Measurements from ENCODE around the gene MXRA7. TPM values are rescaled to one million over a fixed set of nuclear protein-coding genes. Genes with fewer than 3 reads are reported as not detected.

The MXRA7 gene
- total and polyA plus RNA-seq, 4 donors: 4.8 to 22.1 (median 11.3) TPM

DNA sequence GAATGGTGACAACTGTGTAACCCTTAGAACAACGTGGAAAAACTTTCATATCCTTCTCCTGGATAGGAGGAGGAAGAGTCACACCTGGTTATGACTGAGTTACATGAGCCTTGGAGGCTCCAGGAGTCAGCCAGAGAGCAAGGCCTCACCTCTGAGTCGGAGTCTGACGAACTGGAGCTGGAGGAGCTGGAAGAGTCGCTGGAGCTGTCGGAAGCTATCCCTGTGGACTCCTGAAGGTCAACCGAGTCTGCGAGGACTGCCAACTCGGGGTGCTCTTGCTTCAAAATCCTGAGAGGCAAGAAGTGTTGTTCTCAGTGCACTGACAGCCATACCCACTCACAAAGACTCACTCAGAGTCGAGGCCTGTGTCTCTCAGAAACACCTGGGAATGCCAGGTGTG is 9.4 kb upstream of the MXRA7 start (continued):
- TF ChIP-seq FOXA2 (IDR thresholded peaks at IDR 0.05): no peak
- no peak for TF ChIP-seq RAD21 (IDR thresholded peaks at IDR 0.05)
- no peak for TF ChIP-seq GABPA (IDR thresholded peaks at IDR 0.05 in 1 of 2, conservative IDR thresholded peaks at IDR 0.05 in 1 of 2)
- TF ChIP-seq, protein P1, sequence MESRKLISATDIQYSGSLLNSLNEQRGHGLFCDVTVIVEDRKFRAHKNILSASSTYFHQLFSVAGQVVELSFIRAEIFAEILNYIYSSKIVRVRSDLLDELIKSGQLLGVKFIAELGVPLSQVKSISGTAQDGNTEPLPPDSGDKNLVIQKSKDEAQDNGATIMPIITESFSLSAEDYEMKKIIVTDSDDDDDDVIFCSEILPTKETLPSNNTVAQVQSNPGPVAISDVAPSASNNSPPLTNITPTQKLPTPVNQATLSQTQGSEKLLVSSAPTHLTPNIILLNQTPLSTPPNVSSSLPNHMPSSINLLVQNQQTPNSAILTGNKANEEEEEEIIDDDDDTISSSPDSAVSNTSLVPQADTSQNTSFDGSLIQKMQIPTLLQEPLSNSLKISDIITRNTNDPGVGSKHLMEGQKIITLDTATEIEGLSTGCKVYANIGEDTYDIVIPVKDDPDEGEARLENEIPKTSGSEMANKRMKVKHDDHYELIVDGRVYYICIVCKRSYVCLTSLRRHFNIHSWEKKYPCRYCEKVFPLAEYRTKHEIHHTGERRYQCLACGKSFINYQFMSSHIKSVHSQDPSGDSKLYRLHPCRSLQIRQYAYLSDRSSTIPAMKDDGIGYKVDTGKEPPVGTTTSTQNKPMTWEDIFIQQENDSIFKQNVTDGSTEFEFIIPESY (IDR thresholded peaks at IDR 0.05): no peak
- no peak for TF ChIP-seq RXRA (IDR thresholded peaks at IDR 0.05)
- TF ChIP-seq HNF4A (conservative IDR thresholded peaks at IDR 0.05): no peak
- TF ChIP-seq SP1 (IDR thresholded peaks at IDR 0.05): no peak
- no peak for TF ChIP-seq JUND (IDR thresholded peaks at IDR 0.05)

DNA sequence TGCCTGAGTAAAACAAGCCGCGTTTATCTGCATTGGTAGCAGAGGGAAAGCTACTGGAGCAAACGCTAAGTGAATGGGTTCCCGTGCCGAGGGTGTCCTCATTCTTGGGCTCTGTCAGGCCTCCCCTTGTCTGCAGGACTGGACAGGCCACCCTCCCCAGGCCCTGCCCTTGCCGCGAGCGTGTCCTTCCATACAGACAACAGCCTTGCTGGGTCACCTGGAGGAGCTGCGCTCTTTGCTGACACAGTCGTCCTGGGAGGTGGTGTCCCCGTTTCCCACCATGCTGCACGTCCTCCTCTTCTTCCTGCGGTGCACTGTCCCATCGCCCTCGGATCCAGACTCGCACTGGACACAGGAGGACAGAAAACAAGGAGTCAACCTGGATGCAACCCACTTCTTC is 7.8 kb upstream of the MXRA7 start:
- TF ChIP-seq, protein P2, sequence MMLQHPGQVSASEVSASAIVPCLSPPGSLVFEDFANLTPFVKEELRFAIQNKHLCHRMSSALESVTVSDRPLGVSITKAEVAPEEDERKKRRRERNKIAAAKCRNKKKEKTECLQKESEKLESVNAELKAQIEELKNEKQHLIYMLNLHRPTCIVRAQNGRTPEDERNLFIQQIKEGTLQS (IDR thresholded peaks at IDR 0.05): no peak
- TF ChIP-seq HNF4A (conservative IDR thresholded peaks at IDR 0.05) (no peak), RXRA (IDR thresholded peaks at IDR 0.05) (no peak), GABPA (IDR thresholded peaks at IDR 0.05 in 1 of 2, conservative IDR thresholded peaks at IDR 0.05 in 1 of 2) (no peak), SP1 (IDR thresholded peaks at IDR 0.05) (no peak), NR2F2 (IDR thresholded peaks at IDR 0.05) (no peak), FOXA2 (IDR thresholded peaks at IDR 0.05) (no peak), RAD21 (IDR thresholded peaks at IDR 0.05) (no peak)
- TF ChIP-seq, protein P3, sequence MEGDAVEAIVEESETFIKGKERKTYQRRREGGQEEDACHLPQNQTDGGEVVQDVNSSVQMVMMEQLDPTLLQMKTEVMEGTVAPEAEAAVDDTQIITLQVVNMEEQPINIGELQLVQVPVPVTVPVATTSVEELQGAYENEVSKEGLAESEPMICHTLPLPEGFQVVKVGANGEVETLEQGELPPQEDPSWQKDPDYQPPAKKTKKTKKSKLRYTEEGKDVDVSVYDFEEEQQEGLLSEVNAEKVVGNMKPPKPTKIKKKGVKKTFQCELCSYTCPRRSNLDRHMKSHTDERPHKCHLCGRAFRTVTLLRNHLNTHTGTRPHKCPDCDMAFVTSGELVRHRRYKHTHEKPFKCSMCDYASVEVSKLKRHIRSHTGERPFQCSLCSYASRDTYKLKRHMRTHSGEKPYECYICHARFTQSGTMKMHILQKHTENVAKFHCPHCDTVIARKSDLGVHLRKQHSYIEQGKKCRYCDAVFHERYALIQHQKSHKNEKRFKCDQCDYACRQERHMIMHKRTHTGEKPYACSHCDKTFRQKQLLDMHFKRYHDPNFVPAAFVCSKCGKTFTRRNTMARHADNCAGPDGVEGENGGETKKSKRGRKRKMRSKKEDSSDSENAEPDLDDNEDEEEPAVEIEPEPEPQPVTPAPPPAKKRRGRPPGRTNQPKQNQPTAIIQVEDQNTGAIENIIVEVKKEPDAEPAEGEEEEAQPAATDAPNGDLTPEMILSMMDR (IDR thresholded peaks at IDR 0.05; ENCODE audit: low read depth, low read length, missing input control): no peak
- TF ChIP-seq, protein P4, sequence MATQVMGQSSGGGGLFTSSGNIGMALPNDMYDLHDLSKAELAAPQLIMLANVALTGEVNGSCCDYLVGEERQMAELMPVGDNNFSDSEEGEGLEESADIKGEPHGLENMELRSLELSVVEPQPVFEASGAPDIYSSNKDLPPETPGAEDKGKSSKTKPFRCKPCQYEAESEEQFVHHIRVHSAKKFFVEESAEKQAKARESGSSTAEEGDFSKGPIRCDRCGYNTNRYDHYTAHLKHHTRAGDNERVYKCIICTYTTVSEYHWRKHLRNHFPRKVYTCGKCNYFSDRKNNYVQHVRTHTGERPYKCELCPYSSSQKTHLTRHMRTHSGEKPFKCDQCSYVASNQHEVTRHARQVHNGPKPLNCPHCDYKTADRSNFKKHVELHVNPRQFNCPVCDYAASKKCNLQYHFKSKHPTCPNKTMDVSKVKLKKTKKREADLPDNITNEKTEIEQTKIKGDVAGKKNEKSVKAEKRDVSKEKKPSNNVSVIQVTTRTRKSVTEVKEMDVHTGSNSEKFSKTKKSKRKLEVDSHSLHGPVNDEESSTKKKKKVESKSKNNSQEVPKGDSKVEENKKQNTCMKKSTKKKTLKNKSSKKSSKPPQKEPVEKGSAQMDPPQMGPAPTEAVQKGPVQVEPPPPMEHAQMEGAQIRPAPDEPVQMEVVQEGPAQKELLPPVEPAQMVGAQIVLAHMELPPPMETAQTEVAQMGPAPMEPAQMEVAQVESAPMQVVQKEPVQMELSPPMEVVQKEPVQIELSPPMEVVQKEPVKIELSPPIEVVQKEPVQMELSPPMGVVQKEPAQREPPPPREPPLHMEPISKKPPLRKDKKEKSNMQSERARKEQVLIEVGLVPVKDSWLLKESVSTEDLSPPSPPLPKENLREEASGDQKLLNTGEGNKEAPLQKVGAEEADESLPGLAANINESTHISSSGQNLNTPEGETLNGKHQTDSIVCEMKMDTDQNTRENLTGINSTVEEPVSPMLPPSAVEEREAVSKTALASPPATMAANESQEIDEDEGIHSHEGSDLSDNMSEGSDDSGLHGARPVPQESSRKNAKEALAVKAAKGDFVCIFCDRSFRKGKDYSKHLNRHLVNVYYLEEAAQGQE (IDR thresholded peaks at IDR 0.05): no peak
- DNase-seq (ENCODE audit: low spot score): no peak
- H3K4me3 ChIP-seq (ENCODE audit: low read depth in 1 of 3, low read length in 3 of 3): no peak overlapping the region
- no peak overlapping the region for H3K9ac ChIP-seq (ENCODE audit: low read depth in 1 of 2, low read length in 2 of 2)
- peaks cover 0 to 10% (median 0%) of the 10 kb centered on the region in 4 donors for H3K4me1 ChIP-seq (ENCODE audit: control insufficient read depth in 4 of 4, insufficient read depth in 4 of 4, low read length in 3 of 4)
- 93% methylated on average over 16 of the region's 16 CpGs for WGBS
- no peaks in the 10 kb centered on the region for H3K9me3 ChIP-seq (ENCODE audit: control insufficient read depth in 4 of 4, low read length in 3 of 4)
- no peak overlapping the region for H3K27ac ChIP-seq (ENCODE audit: low read depth in 1 of 2, low read length in 2 of 2)
- H3K36me3 ChIP-seq (ENCODE audit: control insufficient read depth in 4 of 4, insufficient read depth in 3 of 4, low read depth in 1 of 4, low read length in 3 of 4): peaks cover 18 to 73% (median 63%) of the 10 kb centered on the region in 4 donors
- no peaks in the 10 kb centered on the region for H3K27me3 ChIP-seq (ENCODE audit: control insufficient read depth in 4 of 4, insufficient read depth in 4 of 4, low read length in 3 of 4)

DNA sequence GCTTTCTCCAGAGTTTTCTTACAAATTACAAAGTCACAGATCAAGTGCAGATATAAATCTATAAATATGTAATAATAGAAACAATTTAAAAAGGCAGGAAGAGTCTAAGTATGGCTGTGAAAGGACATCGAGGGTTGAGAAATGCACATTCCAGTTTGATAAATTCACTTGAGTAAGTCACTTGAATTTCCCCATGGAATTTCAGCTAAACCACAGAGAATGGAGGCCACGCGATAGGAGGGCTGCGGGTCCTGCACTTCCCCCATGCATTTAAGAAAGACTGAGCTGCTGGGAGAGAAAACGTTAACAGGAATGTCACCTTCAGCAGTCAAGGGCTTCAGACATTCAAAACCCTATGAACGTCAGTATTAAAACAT is 6.1 kb upstream of the MXRA7 start:
- H3K27ac ChIP-seq (ENCODE audit: low read depth in 1 of 2, low read length in 2 of 2): peak overlapping the region in 1 of 2 donors; percentile 33
- no peak overlapping the region for H3K4me3 ChIP-seq (ENCODE audit: low read depth in 1 of 3, low read length in 3 of 3)
- H3K36me3 ChIP-seq (ENCODE audit: control insufficient read depth in 4 of 4, insufficient read depth in 3 of 4, low read depth in 1 of 4, low read length in 3 of 4): peaks cover 14 to 64% (median 55%) of the 10 kb centered on the region in 4 donors
- WGBS: 89% methylated on average over 6 of the region's 6 CpGs
- no peaks in the 10 kb centered on the region for H3K27me3 ChIP-seq (ENCODE audit: control insufficient read depth in 4 of 4, insufficient read depth in 4 of 4, low read length in 3 of 4)
- peaks cover 0 to 10% (median under 1%) of the 10 kb centered on the region in 4 donors for H3K4me1 ChIP-seq (ENCODE audit: control insufficient read depth in 4 of 4, insufficient read depth in 4 of 4, low read length in 3 of 4)
- no peak overlapping the region for H3K9ac ChIP-seq (ENCODE audit: low read depth in 1 of 2, low read length in 2 of 2)
- no peaks in the 10 kb centered on the region for H3K9me3 ChIP-seq (ENCODE audit: control insufficient read depth in 4 of 4, low read length in 3 of 4)
- TF ChIP-seq HNF4A (conservative IDR thresholded peaks at IDR 0.05): no peak
- TF ChIP-seq, protein P5, sequence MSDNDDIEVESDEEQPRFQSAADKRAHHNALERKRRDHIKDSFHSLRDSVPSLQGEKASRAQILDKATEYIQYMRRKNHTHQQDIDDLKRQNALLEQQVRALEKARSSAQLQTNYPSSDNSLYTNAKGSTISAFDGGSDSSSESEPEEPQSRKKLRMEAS (IDR thresholded peaks at IDR 0.05): no peak
- no peak for TF ChIP-seq JUND (IDR thresholded peaks at IDR 0.05)
- no peak for TF ChIP-seq SP1 (IDR thresholded peaks at IDR 0.05)
- TF ChIP-seq RXRA (IDR thresholded peaks at IDR 0.05): no peak
- TF ChIP-seq, protein P1 (IDR thresholded peaks at IDR 0.05): no peak
- DNase-seq (ENCODE audit: low spot score): no peak

Data from liver (tissue), 9 donors.